HEK293 (cell line): Measurements from ENCODE around the gene MED29.

Experiments used
- CTCF ChIA-PET: fragments of 350-600 bp; formaldehyde crosslinking; extraction: SDS; loops from one replicate; lab custom pipeline; 2021; ENCODE audit warnings: antibody characterized with exemption; lab: Yijun Ruan, JAX
- POLR2A ChIA-PET: fragments of 300-600 bp; formaldehyde crosslinking; extraction: SDS; loops from one replicate; lab custom pipeline; 2020; ENCODE audit warnings: antibody characterized with exemption, inconsistent platforms; lab: Yijun Ruan, JAX
- H3K27ac ChIP-seq: fragments of 200-500 bp; sonication (Bioruptor generic); 2 replicates; pipeline ENCODE4 v1.5.1; 2014; ENCODE audit warnings: low read depth, low read length, control low read depth, inconsistent platforms; ENCODE audit errors: extremely low read depth
- H3K36me3 ChIP-seq, 2 experiments: fragments of 200-500 bp in 1 of 2; sonication (Bioruptor generic) in 1 of 2; 1 replicate in 1 of 2; 2 replicates in 1 of 2; pipeline ENCODE4 v1.5.1; 2014 to 2017; ENCODE audit warnings: inconsistent platforms in 2 of 2, low read length in 2 of 2; ENCODE audit not compliant: control insufficient read depth in 2 of 2, insufficient read depth in 1 of 2
- H3K4me1 ChIP-seq: fragments of 200-500 bp; sonication (Bioruptor generic); 2 replicates; pipeline ENCODE4 v1.5.1; 2014; ENCODE audit warnings: mild to moderate bottlenecking, low read length, inconsistent platforms; ENCODE audit not compliant: control insufficient read depth, insufficient read depth
- H3K4me3 ChIP-seq: 2 replicates; pipeline ENCODE4 v1.5.1; 2011; ENCODE audit warnings: low read depth, mild to moderate bottlenecking, control low read depth, low read length, moderate library complexity
- H3K9me3 ChIP-seq: fragments of 200-500 bp; sonication (Bioruptor generic); 2 replicates; pipeline ENCODE4 v1.5.1; 2014; ENCODE audit warnings: low read depth, low read length, inconsistent platforms; ENCODE audit not compliant: control insufficient read depth, insufficient read depth
- KLF9 ChIP-seq: fragments of 450-650 bp; formaldehyde crosslinking; IDR thresholded peaks from 2 replicates; pipeline ENCODE4 v1.5.1; 2016; ENCODE audit warnings: missing biosample characterization, missing genetic modification characterization, low read depth
- SP3 ChIP-seq: fragments of 450-650 bp; formaldehyde crosslinking; IDR thresholded peaks from 2 replicates; pipeline ENCODE4 v1.5.1; 2016; ENCODE audit warnings: missing biosample characterization, missing genetic modification characterization
- ZBTB1 ChIP-seq: fragments of 450-650 bp; formaldehyde crosslinking; IDR thresholded peaks from 2 replicates; pipeline ENCODE4 v1.5.1; 2016; ENCODE audit warnings: missing biosample characterization, missing genetic modification characterization
- ZBTB20 ChIP-seq: fragments of 450-650 bp; formaldehyde crosslinking; IDR thresholded peaks from 2 replicates; pipeline ENCODE4 v1.5.1; 2016; ENCODE audit warnings: missing biosample characterization, missing genetic modification characterization
- ZBTB48 ChIP-seq: fragments of 450-650 bp; formaldehyde crosslinking; IDR thresholded peaks from 2 replicates; pipeline ENCODE4 v1.5.1; 2016; ENCODE audit warnings: missing biosample characterization, missing genetic modification characterization
- ZBTB7A ChIP-seq: fragments of 450-650 bp; formaldehyde crosslinking; IDR thresholded peaks from 2 replicates; pipeline ENCODE4 v1.5.1; 2016; ENCODE audit warnings: low read depth, missing biosample characterization, missing genetic modification characterization
- ZEB2 ChIP-seq: fragments of 450-650 bp; formaldehyde crosslinking; IDR thresholded peaks from 2 replicates; pipeline ENCODE4 v1.5.1; 2016; ENCODE audit warnings: missing biosample characterization, missing genetic modification characterization
- ZIC2 ChIP-seq: fragments of 450-650 bp; formaldehyde crosslinking; IDR thresholded peaks from 2 replicates; pipeline ENCODE4 v1.5.1; 2016; ENCODE audit warnings: missing biosample characterization, missing genetic modification characterization
- ZNF19 ChIP-seq: fragments of 450-650 bp; formaldehyde crosslinking; IDR thresholded peaks from 2 replicates; pipeline ENCODE4; 2016; ENCODE audit warnings: missing biosample characterization, missing genetic modification characterization, low read depth
- ZNF223 ChIP-seq: fragments of 450-650 bp; formaldehyde crosslinking; IDR thresholded peaks from 2 replicates; pipeline ENCODE4 v1.5.1; 2016; ENCODE audit warnings: missing biosample characterization, missing genetic modification characterization
- ZNF335 ChIP-seq: fragments of 450-650 bp; formaldehyde crosslinking; conservative IDR thresholded peaks from 2 replicates; pipeline ENCODE4 v1.5.1; 2016; ENCODE audit warnings: missing biosample characterization, missing genetic modification characterization
- ZNF596 ChIP-seq: fragments of 450-650 bp; IDR thresholded peaks from 2 replicates; pipeline ENCODE4 v1.5.0; 2018; ENCODE audit warnings: missing biosample characterization, mild to moderate bottlenecking, missing genetic modification characterization, moderate library complexity
- ZXDB ChIP-seq: fragments of 450-650 bp; formaldehyde crosslinking; IDR thresholded peaks from 2 replicates; pipeline ENCODE4 v1.5.1; 2016; ENCODE audit warnings: missing biosample characterization, missing genetic modification characterization
- TF ChIP-seq, protein P1 (sequence below): fragments of 450-650 bp; formaldehyde crosslinking; IDR thresholded peaks from 2 replicates; pipeline ENCODE4 v1.5.1; 2016; ENCODE audit warnings: missing biosample characterization, missing genetic modification characterization
- TF ChIP-seq, protein P2 (sequence below): fragments of 450-650 bp; formaldehyde crosslinking; IDR thresholded peaks from 2 replicates; pipeline ENCODE4 v1.5.1; 2016; ENCODE audit warnings: missing biosample characterization, missing genetic modification characterization
- TF ChIP-seq, protein P3 (sequence below): fragments of 450-650 bp; formaldehyde crosslinking; IDR thresholded peaks from 2 replicates; pipeline ENCODE4 v1.5.1; 2017; ENCODE audit warnings: missing biosample characterization, mild to moderate bottlenecking, missing genetic modification characterization, moderate library complexity
- TF ChIP-seq, protein P4 (sequence below): fragments of 450-650 bp; formaldehyde crosslinking; IDR thresholded peaks from 2 replicates; pipeline ENCODE4 v1.5.1; 2016; ENCODE audit warnings: missing biosample characterization, missing genetic modification characterization
- TF ChIP-seq, protein P5 (sequence below): fragments of 450-650 bp; formaldehyde crosslinking; IDR thresholded peaks from 2 replicates; pipeline ENCODE4 v1.5.1; 2016; ENCODE audit warnings: missing biosample characterization, missing genetic modification characterization, borderline replicate concordance

MED29 gene

DNA sequence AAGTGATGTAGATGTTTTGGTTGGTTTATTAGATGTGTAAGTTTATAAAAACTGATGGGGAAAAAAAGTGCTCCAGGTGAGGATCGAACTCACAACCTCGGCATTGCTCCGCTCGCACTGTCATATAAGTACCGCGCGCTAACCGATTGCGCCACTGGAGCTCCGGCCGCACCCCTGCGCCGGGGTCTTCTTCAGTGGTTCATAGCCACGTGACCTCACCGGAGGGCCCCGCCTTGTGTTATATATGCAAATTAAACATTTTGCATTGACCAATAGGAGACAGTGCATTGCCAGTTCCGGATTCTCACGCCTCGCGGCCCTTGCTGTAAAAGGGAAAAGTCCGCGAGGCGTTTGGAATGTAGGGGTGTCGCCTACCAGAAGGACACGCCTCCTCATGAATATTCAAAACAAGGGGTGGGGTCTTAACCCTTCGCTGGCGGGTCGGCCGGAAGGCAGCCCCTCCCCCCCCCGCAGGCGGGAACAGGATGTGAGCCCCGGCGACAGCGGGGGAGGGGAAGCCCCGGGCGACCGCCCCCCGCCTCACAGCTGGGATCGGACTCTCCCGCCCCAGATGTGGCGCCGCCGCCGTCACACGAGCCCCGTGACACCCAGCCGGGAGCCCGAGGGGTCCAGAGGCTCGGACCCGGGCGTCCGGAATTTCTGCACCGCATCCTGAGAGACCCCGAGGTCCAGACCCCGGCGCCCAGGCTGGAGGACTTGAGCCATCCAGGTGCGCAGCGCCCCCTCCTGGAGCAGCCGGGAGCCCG is 21.1 kb downstream of the MED29 start, which contains the start of gene PLEKHG2 (continued):
- TF ChIP-seq, protein P1, sequence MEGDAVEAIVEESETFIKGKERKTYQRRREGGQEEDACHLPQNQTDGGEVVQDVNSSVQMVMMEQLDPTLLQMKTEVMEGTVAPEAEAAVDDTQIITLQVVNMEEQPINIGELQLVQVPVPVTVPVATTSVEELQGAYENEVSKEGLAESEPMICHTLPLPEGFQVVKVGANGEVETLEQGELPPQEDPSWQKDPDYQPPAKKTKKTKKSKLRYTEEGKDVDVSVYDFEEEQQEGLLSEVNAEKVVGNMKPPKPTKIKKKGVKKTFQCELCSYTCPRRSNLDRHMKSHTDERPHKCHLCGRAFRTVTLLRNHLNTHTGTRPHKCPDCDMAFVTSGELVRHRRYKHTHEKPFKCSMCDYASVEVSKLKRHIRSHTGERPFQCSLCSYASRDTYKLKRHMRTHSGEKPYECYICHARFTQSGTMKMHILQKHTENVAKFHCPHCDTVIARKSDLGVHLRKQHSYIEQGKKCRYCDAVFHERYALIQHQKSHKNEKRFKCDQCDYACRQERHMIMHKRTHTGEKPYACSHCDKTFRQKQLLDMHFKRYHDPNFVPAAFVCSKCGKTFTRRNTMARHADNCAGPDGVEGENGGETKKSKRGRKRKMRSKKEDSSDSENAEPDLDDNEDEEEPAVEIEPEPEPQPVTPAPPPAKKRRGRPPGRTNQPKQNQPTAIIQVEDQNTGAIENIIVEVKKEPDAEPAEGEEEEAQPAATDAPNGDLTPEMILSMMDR, result peak; percentile 99
- TF ChIP-seq ZNF596 (tag by site-specific recombination), result 0 out of 2 replicates have a peak, but pooled peaks have one; percentile 68

DNA sequence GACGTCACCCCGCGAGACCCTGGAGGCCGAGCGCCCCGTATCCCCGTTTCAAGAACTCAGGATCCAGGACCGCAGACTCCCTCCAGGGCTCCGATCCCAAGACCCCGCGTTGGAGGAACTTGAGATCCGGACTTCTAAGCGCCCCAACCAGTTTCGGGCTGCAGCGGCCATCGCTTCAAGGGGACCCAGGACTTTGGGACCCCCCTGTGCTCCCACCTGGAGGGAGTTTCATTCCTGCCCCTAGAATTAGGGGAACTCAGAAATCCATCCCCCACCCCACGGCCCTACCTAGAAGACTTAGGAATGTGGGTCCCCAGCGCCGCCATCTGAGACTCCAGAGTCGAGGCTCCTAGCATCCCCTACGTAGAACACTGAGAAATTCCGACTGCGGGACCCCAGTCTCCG is 21.7 kb downstream of the MED29 start:
- H3K36me3 ChIP-seq, result peaks cover 26 to 29% of the 10 kb centered on the region in 2 experiments; a peak in 2 of 3 replicates
- POLR2A ChIA-PET, result interaction anchor here (1.0 to 2.4 kb wide), 11 partner anchors 9 to 71 kb away, joined by 4 to 68 read pairs (median 18); partner anchors contain the start of genes MED29, PAF1, RPS16 and SAMD4B
- peak overlapping the region; percentile 69 for H3K4me3 ChIP-seq
- H3K27ac ChIP-seq, result peak overlapping the region; percentile 91
- CTCF ChIA-PET, result interaction anchor here (0.6 to 2.4 kb wide), 13 partner anchors 12 to 290 kb away, joined by 3 to 63 read pairs (median 8); partner anchors contain the start of genes EID2B, GMFG, MED29 and PAF1
- peaks cover 33% of the 10 kb centered on the region for H3K4me1 ChIP-seq
- H3K9me3 ChIP-seq, result no peaks in the 10 kb centered on the region
- TF ChIP-seq ZBTB1 (tag by site-specific recombination), result 0 out of 2 replicates have a peak, but pooled peaks have one; percentile 6
- TF ChIP-seq KLF9 (tag by site-specific recombination), result no peak
- no peak; the same call in 1 of the 2 replicates for TF ChIP-seq ZIC2 (tag by site-specific recombination)
- TF ChIP-seq, protein P2, sequence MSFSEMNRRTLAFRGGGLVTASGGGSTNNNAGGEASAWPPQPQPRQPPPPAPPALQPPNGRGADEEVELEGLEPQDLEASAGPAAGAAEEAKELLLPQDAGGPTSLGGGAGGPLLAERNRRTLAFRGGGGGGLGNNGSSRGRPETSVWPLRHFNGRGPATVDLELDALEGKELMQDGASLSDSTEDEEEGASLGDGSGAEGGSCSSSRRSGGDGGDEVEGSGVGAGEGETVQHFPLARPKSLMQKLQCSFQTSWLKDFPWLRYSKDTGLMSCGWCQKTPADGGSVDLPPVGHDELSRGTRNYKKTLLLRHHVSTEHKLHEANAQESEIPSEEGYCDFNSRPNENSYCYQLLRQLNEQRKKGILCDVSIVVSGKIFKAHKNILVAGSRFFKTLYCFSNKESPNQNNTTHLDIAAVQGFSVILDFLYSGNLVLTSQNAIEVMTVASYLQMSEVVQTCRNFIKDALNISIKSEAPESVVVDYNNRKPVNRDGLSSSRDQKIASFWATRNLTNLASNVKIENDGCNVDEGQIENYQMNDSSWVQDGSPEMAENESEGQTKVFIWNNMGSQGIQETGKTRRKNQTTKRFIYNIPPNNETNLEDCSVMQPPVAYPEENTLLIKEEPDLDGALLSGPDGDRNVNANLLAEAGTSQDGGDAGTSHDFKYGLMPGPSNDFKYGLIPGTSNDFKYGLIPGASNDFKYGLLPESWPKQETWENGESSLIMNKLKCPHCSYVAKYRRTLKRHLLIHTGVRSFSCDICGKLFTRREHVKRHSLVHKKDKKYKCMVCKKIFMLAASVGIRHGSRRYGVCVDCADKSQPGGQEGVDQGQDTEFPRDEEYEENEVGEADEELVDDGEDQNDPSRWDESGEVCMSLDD (tag by site-specific recombination), result peak; percentile 97; the same call in 1 of the 2 replicates
- TF ChIP-seq ZBTB48 (tag by site-specific recombination), result peak; percentile 76
- TF ChIP-seq ZNF19 (tag by site-specific recombination), result 0 out of 2 replicates have a peak, but pooled peaks have one; percentile 2
- TF ChIP-seq, protein P3, sequence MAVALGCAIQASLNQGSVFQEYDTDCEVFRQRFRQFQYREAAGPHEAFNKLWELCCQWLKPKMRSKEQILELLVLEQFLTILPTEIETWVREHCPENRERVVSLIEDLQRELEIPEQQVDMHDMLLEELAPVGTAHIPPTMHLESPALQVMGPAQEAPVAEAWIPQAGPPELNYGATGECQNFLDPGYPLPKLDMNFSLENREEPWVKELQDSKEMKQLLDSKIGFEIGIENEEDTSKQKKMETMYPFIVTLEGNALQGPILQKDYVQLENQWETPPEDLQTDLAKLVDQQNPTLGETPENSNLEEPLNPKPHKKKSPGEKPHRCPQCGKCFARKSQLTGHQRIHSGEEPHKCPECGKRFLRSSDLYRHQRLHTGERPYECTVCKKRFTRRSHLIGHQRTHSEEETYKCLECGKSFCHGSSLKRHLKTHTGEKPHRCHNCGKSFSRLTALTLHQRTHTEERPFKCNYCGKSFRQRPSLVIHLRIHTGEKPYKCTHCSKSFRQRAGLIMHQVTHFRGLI (tag by site-specific recombination), result no peak
- peak; percentile 83 for TF ChIP-seq ZNF223 (tag by site-specific recombination)
- peak; percentile 93; the same call in 1 of the 2 replicates for TF ChIP-seq ZBTB7A (tag by site-specific recombination)
- TF ChIP-seq SP3, result no peak
- 0 out of 2 replicates have a peak, but pooled peaks have one; percentile 12 for TF ChIP-seq ZEB2 (tag by site-specific recombination)
- peak; percentile 81; the same call in 1 of the 2 replicates for TF ChIP-seq ZXDB (tag by site-specific recombination)
- TF ChIP-seq ZNF335 (tag by site-specific recombination), result peak; percentile 65
- TF ChIP-seq, protein P4, sequence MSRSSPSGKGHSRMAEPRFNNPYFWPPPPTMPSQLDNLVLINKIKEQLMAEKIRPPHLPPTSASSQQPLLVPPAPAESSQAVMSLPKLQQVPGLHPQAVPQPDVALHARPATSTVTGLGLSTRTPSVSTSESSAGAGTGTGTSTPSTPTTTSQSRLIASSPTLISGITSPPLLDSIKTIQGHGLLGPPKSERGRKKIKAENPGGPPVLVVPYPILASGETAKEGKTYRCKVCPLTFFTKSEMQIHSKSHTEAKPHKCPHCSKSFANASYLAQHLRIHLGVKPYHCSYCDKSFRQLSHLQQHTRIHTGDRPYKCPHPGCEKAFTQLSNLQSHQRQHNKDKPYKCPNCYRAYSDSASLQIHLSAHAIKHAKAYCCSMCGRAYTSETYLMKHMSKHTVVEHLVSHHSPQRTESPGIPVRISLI (tag by site-specific recombination), result 0 out of 2 replicates have a peak, but pooled peaks have one; percentile 10
- TF ChIP-seq, protein P5, sequence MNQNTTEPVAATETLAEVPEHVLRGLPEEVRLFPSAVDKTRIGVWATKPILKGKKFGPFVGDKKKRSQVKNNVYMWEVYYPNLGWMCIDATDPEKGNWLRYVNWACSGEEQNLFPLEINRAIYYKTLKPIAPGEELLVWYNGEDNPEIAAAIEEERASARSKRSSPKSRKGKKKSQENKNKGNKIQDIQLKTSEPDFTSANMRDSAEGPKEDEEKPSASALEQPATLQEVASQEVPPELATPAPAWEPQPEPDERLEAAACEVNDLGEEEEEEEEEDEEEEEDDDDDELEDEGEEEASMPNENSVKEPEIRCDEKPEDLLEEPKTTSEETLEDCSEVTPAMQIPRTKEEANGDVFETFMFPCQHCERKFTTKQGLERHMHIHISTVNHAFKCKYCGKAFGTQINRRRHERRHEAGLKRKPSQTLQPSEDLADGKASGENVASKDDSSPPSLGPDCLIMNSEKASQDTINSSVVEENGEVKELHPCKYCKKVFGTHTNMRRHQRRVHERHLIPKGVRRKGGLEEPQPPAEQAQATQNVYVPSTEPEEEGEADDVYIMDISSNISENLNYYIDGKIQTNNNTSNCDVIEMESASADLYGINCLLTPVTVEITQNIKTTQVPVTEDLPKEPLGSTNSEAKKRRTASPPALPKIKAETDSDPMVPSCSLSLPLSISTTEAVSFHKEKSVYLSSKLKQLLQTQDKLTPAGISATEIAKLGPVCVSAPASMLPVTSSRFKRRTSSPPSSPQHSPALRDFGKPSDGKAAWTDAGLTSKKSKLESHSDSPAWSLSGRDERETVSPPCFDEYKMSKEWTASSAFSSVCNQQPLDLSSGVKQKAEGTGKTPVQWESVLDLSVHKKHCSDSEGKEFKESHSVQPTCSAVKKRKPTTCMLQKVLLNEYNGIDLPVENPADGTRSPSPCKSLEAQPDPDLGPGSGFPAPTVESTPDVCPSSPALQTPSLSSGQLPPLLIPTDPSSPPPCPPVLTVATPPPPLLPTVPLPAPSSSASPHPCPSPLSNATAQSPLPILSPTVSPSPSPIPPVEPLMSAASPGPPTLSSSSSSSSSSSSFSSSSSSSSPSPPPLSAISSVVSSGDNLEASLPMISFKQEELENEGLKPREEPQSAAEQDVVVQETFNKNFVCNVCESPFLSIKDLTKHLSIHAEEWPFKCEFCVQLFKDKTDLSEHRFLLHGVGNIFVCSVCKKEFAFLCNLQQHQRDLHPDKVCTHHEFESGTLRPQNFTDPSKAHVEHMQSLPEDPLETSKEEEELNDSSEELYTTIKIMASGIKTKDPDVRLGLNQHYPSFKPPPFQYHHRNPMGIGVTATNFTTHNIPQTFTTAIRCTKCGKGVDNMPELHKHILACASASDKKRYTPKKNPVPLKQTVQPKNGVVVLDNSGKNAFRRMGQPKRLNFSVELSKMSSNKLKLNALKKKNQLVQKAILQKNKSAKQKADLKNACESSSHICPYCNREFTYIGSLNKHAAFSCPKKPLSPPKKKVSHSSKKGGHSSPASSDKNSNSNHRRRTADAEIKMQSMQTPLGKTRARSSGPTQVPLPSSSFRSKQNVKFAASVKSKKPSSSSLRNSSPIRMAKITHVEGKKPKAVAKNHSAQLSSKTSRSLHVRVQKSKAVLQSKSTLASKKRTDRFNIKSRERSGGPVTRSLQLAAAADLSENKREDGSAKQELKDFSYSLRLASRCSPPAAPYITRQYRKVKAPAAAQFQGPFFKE (tag by site-specific recombination), result peak; percentile 78; the same call in 1 of the 2 replicates
- TF ChIP-seq, protein P1, result 0 out of 2 replicates have a peak, but pooled peaks have one; percentile 1
- TF ChIP-seq ZBTB20 (tag by site-specific recombination), result peak; percentile 93
